ENCODE results near the gene KRT85.
"Not testable (repeated sequence)": the region's sequence is repeated elsewhere in the genome, so short reads cannot be mapped to it uniquely, and the experiment has no call there.

Gene KRT85

DNA sequence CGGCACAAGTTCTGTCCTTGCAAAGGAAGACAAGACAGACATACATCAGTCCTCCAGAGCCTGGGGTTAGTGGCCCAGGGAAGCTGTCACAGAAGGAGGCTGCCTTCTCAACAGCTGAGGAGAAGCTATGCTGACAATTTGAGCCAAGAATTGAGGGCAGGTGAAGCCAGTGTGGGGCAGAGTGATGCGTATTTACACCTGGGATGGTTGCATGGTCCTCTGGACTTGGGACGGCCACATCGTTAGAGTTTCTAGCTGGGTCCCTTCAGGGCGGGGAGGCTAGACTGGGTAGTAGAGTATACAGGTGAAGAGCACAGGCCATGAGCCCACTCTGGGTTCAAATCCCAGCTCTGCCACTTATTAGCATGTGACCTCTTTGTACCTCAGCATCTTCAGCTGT, 16.5 kb downstream of the KRT85 start:
- no peak overlapping the region for H3K4me3 ChIP-seq (ENCODE audit: low read length)
- TF ChIP-seq, protein P1, sequence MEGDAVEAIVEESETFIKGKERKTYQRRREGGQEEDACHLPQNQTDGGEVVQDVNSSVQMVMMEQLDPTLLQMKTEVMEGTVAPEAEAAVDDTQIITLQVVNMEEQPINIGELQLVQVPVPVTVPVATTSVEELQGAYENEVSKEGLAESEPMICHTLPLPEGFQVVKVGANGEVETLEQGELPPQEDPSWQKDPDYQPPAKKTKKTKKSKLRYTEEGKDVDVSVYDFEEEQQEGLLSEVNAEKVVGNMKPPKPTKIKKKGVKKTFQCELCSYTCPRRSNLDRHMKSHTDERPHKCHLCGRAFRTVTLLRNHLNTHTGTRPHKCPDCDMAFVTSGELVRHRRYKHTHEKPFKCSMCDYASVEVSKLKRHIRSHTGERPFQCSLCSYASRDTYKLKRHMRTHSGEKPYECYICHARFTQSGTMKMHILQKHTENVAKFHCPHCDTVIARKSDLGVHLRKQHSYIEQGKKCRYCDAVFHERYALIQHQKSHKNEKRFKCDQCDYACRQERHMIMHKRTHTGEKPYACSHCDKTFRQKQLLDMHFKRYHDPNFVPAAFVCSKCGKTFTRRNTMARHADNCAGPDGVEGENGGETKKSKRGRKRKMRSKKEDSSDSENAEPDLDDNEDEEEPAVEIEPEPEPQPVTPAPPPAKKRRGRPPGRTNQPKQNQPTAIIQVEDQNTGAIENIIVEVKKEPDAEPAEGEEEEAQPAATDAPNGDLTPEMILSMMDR (conservative IDR thresholded peaks at IDR 0.05; ENCODE audit: low read length), result no peak
- DNase-seq (ENCODE audit: low read depth), result no peak

DNA sequence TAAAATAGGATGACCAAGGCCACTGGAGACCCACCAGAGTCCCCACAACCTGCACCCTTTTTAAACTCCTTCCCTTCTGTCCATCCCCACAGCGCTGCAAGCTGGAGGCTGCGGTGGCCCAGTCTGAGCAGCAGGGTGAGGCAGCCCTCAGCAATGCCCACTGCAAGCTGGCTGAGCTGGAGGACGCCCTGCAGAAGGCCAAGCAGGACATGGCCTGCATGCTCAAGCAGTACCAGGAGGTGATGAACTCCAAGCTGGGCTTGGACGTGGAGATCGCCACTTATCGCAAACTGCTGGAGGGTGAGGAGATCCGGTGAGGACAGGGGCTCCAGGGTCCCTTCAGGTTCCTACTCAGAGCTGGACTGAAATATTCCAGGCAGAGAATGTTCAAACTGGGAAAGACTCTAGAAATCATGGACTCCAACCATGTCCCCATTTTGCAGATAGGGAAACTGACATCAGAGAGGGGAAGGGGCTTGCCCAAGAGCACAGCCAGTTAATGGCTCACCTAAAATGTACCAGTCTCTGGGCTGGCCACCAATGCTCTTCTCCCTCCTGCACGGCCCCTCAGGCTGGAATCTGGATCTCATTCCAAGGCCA, 17.2 kb downstream of the KRT85 start:
- TF ChIP-seq, protein P1 (conservative IDR thresholded peaks at IDR 0.05; ENCODE audit: low read length), result no peak
- no peak overlapping the region for H3K4me3 ChIP-seq (ENCODE audit: low read length)
- no peak for DNase-seq (ENCODE audit: low read depth)

DNA sequence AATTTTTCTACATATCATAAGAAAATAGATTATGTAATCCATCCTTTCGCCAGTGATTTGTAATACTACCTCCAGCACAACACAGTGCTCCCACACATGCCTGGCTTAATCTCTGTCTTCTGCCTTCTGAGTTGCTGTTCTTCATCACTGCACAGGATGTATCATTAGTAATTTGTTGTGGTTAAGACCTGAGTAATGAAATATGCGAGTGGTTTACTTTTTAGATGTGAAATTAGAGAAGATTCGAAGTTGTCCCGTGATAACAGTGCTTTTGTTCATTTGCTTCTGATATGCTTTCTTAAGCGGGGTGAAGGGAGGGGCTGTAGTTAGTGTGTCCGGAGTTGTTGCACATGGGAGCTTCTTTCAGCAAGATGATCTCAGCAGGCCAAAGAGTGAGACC, 18.1 kb downstream of the KRT85 start:
- no peak for DNase-seq (ENCODE audit: low read depth)
- TF ChIP-seq, protein P1 (conservative IDR thresholded peaks at IDR 0.05; ENCODE audit: low read length), result no peak
- H3K4me3 ChIP-seq (ENCODE audit: low read length), result no peak overlapping the region

DNA sequence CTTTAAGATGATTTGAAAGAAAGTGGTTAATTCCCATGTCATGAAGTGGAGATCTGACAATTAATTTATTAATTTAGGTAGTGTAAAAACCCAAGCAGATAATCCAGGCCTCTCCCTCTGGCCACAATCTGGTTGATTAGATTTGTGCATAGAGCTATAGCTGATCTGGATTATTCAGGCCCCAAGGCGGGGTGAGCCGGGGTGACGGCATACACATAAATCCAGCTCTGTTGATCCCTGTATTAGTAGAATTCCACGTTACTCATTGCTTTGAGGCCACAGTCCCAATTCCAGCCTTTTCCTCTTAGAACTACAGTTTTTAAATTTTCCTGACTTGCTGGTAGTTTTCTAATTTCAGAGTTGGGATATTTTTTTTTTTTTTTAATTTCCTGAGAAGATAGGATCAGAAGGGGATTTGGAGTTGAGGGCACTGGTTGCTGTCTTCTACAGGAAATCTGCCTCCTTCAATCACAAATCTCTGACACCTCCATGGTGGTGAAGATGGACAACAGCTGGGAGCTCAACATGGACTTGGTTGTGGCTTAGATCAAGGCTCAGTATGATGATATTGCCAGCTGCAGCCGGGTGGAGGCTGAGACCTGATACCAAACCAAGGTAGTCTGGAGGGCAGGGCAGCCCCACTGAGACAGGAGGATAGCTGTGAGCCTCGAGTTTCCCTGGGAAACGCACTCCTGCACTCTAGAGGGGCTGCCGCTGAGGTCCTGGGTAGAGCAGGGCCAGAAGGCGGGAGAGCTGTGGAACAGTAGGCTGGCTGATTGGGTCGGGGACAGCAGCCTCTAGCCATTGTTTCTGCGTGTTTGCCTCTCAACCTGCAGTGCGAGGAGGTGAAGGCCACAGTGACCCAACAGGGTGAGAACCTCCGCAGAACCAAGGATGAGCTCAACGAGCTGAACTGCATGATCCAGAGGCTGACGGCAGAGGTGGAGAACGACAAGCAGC, 19.4 kb downstream of the KRT85 start:
- H3K4me3 ChIP-seq (ENCODE audit: low read length), result no peak overlapping the region
- DNase-seq (ENCODE audit: low read depth), result no peak
- TF ChIP-seq, protein P1 (conservative IDR thresholded peaks at IDR 0.05; ENCODE audit: low read length), result no peak

DNA sequence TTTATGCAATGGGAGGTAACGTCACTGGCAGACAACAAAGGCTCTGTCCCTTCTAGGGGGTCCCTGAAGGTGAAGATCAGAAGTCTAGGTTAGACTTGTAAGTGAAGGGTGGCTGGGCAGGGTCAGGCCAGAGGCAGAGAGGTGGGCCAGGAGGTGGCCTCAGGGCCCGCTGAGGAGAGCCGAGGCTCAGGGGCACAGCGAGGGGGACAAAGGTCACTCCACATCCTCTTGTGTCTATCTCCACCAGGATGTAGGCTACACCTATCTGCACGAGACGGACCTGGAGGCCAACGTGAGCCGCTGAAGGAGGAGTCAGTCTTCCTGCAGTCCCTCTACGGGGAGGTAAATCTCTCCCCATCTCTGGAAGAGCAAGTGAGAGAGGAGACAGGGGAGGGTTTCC, 20.3 kb downstream of the KRT85 start:
- no peak for DNase-seq (ENCODE audit: low read depth)
- TF ChIP-seq, protein P1 (conservative IDR thresholded peaks at IDR 0.05; ENCODE audit: low read length), result no peak
- H3K4me3 ChIP-seq (ENCODE audit: low read length), result no peak overlapping the region

DNA sequence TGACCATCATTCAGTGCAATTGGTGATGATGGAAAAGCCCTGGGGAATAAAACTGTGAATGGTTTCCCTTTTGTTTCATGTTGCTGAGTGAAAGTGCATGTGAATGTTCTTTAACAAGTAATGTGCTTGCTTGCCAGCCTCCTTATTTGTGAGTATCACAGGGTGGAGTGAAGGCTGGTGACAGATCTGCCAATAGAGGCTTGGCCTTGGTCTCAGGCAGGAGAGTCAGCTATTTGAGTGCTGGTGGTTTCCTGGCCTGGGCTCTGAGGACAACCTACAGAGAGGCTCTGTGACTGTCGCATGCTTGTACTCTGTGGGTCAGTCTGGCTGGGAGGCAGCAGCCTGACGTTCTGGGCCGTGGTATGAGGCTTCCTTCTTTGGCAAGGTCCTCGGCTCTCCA, 20.7 kb downstream of the KRT85 start:
- H3K4me3 ChIP-seq (ENCODE audit: low read length), result no peak overlapping the region
- DNase-seq (ENCODE audit: low read depth), result no peak
- TF ChIP-seq, protein P1 (conservative IDR thresholded peaks at IDR 0.05; ENCODE audit: low read length), result no peak

DNA sequence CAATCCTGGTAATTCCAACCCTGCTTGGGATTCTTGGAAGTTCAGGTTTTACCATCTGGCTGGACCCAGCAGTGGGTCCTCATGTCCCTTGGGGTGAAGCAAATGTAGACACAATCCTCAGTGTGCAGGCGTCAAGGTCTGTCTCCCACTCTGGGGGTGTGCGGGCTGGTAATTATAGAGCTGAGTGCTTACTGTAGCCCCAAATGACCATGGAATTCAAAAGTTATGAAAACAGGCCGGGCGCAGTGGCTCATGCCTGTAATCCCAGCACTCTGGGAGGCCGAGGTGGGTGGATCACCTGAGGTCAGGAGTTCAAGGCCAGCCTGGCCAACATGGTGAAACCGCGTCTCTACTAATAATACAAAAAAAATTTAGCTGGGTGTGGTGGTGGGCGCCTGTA, 22.2 kb downstream of the KRT85 start:
- not testable (repeated sequence) for DNase-seq (ENCODE audit: low read depth); H3K4me3 ChIP-seq (ENCODE audit: low read length)

Measured in AG10803 (cell line).